K562 (cell line): ENCODE data around the gene CCDC136. TPM values are rescaled to one million over a fixed set of nuclear protein-coding genes. Genes with fewer than 3 reads are reported as not detected.

Experiments used
- CBX5 ChIP-seq: IDR thresholded peaks from 2 replicates; pipeline ENCODE4 v1.6.1; 2014; ENCODE audit warnings: low read depth, borderline replicate concordance
- CREB1 ChIP-seq, 2 experiments: sonication (generic) in 1 of 2; formaldehyde crosslinking in 1 of 2; IDR thresholded peaks; 2 replicates each; pipeline versions ENCODE4 v1.6.1 to v1.8.0; 2012 to 2022; ENCODE audit warnings: inconsistent platforms in 1 of 2, mild to moderate bottlenecking in 1 of 2, missing genetic modification reagents in 1 of 2, moderate library complexity in 1 of 2
- HNRNPL ChIP-seq: fragments of 200-400 bp; formaldehyde crosslinking; IDR thresholded peaks from 2 replicates; pipeline ENCODE4 v1.6.1; 2017; ENCODE audit warnings: low read depth, mild to moderate bottlenecking, low read length
- IRF2 ChIP-seq: sonication (generic); formaldehyde crosslinking; IDR thresholded peaks from 2 replicates; pipeline ENCODE4 v1.8.1; 2022; ENCODE audit warnings: mild to moderate bottlenecking, missing genetic modification reagents
- NR2C2 ChIP-seq, 2 experiments: fragments of 200-800 bp in 1 of 2; sonication (Bioruptor generic) in 1 of 2; sonication (generic) in 1 of 2; formaldehyde crosslinking in 1 of 2; IDR thresholded peaks; 2 replicates each; pipeline versions ENCODE4 v1.6.1 to v1.8.0; 2016 to 2022; ENCODE audit warnings: mild to moderate bottlenecking in 1 of 2, missing compliant biosample characterization in 1 of 2, missing genetic modification characterization in 1 of 2, missing genetic modification reagents in 1 of 2
- POLR2AphosphoS2 ChIP-seq: IDR thresholded peaks from 2 replicates; pipeline ENCODE4 v1.6.1; 2012; ENCODE audit warnings: low read length, improper control_type of control experiment
- POLR3A ChIP-seq: IDR thresholded peaks from 2 replicates; pipeline ENCODE4 v1.6.1; 2011; ENCODE audit warnings: borderline replicate concordance, mild to moderate bottlenecking, moderate library complexity; ENCODE audit not compliant: insufficient read length, insufficient read depth; ENCODE audit errors: extremely low read depth
- RFX5 ChIP-seq: IDR thresholded peaks from 2 replicates; pipeline ENCODE4 v1.6.1; 2011; ENCODE audit warnings: low read depth, mild to moderate bottlenecking, improper control_type of control experiment, low read length
- SMARCE1 ChIP-seq: fragments of 450-650 bp; IDR thresholded peaks from 2 replicates; pipeline ENCODE4 v1.7.1; 2016; ENCODE audit warnings: mild to moderate bottlenecking
- ZKSCAN1 ChIP-seq: fragments of 150-350 bp; IDR thresholded peaks from 2 replicates; pipeline ENCODE4 v1.6.1; 2016; ENCODE audit warnings: low read depth, low read length
- ZNF140 ChIP-seq: fragments of 250-450 bp; sonication (Bioruptor Pico); IDR thresholded peaks from 2 replicates; pipeline ENCODE4 v1.8.0; 2021; ENCODE audit warnings: moderate library complexity, mild to moderate bottlenecking, inconsistent platforms
- ZNF780A ChIP-seq: fragments of 250-450 bp; sonication (Bioruptor Pico); IDR thresholded peaks from 2 replicates; pipeline ENCODE4 v1.5.0; 2021; ENCODE audit warnings: mild to moderate bottlenecking
- polyA plus RNA-seq, 8 experiments: library from polyadenylated mRNA; depleted of rRNA in 4 of 8; stranded (reverse) in 5 of 8; unstranded in 3 of 8; fragments of >200 nt; fragmentation: Nextera tagmentation in 2 of 8; fragmentation: Illumina TruSeq in 1 of 8; extraction: Ambion mirVana in 2 of 8; extraction: Trizol in 1 of 8; gene quantifications; 2 replicates each; pipeline versions ENCODE4 v1.2.1 to v1.2.3, GENCODE V29; 2011 to 2014; ENCODE audit warnings: inconsistent platforms in 1 of 8, missing spikeins in 1 of 8
- total RNA-seq, 7 experiments: library from RNA; depleted of rRNA in 6 of 7; stranded (reverse); fragments of >200 nt in 6 of 7; fragmentation: Illumina TruSeq in 2 of 7; extraction: Trizol in 2 of 7; gene quantifications; 2 replicates each; pipeline versions ENCODE4 v1.2.1 to v1.2.3, GENCODE V29; 2011 to 2021; ENCODE audit warnings: low replicate concordance in 1 of 7
- TF ChIP-seq, protein P1 (sequence below): fragments of 450-650 bp; conservative IDR thresholded peaks from 2 replicates; pipeline ENCODE4 v1.6.1; 2016; ENCODE audit warnings: missing genetic modification characterization, low read depth, mild to moderate bottlenecking, control low read depth, missing compliant biosample characterization
- TF ChIP-seq, protein P2 (sequence below): fragments of 450-650 bp; formaldehyde crosslinking; IDR thresholded peaks from 2 replicates; pipeline ENCODE4 v1.4.0; 2020; ENCODE audit warnings: mild to moderate bottlenecking, moderate library complexity
- TF ChIP-seq, protein P3 (sequence below): sonication (generic); formaldehyde crosslinking; IDR thresholded peaks from 2 replicates; pipeline ENCODE4 v1.8.0; 2022; ENCODE audit warnings: mild to moderate bottlenecking, missing genetic modification reagents
- TF ChIP-seq, protein P4 (sequence below): sonication (generic); IDR thresholded peaks from 2 replicates; pipeline ENCODE4 v1.6.1; 2016
- TF ChIP-seq, protein P5 (sequence below): fragments of 250-450 bp; sonication (Bioruptor Pico); IDR thresholded peaks from 2 replicates; pipeline ENCODE4 v1.4.0; 2020; ENCODE audit warnings: mild to moderate bottlenecking, moderate library complexity
- TF ChIP-seq, protein P6 (sequence below), 2 experiments: fragments of 450-650 bp; IDR thresholded peaks; 2 replicates each; pipeline ENCODE4 v1.6.1; 2016

CCDC136 gene
- total and polyA plus RNA-seq, 9 of the 15 experiments (the other 6 are each of a cell fraction or from before 2014, with no cell fraction given), result 2.4 to 40.8 (median 26.5) TPM

DNA sequence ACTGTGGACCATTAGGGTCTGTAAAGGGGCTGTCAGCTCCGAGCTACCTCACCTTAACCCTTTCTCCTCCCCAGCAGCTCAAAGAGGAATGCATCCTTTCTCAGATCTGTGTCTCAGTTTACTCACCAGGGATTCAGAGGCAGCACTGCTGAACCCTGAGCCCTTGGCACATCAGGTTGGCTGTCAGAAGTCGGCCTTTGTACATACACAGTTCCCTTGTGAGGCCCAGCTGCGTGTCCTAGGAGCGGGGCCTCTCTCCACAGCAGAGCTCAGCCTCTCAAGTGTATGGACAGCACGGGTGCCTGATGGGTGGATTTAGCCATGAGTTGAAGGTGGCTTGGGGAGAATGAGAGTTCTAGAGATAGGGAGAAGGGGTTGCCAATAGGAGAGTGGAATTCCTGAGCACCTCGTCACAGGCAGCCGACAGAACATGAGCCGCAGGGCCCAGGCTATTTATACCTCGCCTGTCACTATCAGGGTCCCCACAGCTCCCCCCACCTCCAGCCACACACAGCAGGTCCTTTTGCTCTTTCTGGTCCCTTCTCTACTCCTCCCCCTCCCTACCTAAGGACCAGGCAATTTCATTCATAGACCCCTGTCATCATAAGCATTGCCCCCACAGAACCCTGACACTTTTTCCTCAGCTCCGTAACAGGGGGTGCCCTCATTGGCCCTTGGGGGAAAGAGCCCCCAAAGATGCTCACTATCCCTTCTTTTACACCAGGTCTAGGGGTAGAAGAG is 36.4 kb downstream of the CCDC136 start (continued):
- TF ChIP-seq POLR3A (no peak), CREB1 (IDR thresholded peaks at IDR 0.05) (peak; percentile 52; the same call in 1 of the 2 replicates), CREB1 (CRISPR knock-in tag; IDR thresholded peaks at IDR 0.05) (peak; percentile 13; the same call in 1 of the 2 replicates), IRF2 (CRISPR knock-in tag) (no peak), ZNF780A (no peak), ZNF140 (CRISPR knock-in tag) (no peak), RFX5 (no peak), CBX5 (no peak), SMARCE1 (no peak), ZKSCAN1 (no peak), POLR2AphosphoS2 (no peak), NR2C2 (CRISPR knock-in tag; IDR thresholded peaks at IDR 0.05) (no peak), NR2C2 (tag; IDR thresholded peaks at IDR 0.05) (peak; percentile 0; the same call in 1 of the 2 replicates), HNRNPL (no peak)
- TF ChIP-seq, protein P1, sequence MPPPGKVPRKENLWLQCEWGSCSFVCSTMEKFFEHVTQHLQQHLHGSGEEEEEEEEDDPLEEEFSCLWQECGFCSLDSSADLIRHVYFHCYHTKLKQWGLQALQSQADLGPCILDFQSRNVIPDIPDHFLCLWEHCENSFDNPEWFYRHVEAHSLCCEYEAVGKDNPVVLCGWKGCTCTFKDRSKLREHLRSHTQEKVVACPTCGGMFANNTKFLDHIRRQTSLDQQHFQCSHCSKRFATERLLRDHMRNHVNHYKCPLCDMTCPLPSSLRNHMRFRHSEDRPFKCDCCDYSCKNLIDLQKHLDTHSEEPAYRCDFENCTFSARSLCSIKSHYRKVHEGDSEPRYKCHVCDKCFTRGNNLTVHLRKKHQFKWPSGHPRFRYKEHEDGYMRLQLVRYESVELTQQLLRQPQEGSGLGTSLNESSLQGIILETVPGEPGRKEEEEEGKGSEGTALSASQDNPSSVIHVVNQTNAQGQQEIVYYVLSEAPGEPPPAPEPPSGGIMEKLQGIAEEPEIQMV (tag), result no peak
- TF ChIP-seq, protein P2, sequence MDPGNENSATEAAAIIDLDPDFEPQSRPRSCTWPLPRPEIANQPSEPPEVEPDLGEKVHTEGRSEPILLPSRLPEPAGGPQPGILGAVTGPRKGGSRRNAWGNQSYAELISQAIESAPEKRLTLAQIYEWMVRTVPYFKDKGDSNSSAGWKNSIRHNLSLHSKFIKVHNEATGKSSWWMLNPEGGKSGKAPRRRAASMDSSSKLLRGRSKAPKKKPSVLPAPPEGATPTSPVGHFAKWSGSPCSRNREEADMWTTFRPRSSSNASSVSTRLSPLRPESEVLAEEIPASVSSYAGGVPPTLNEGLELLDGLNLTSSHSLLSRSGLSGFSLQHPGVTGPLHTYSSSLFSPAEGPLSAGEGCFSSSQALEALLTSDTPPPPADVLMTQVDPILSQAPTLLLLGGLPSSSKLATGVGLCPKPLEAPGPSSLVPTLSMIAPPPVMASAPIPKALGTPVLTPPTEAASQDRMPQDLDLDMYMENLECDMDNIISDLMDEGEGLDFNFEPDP, result no peak
- TF ChIP-seq, protein P3, sequence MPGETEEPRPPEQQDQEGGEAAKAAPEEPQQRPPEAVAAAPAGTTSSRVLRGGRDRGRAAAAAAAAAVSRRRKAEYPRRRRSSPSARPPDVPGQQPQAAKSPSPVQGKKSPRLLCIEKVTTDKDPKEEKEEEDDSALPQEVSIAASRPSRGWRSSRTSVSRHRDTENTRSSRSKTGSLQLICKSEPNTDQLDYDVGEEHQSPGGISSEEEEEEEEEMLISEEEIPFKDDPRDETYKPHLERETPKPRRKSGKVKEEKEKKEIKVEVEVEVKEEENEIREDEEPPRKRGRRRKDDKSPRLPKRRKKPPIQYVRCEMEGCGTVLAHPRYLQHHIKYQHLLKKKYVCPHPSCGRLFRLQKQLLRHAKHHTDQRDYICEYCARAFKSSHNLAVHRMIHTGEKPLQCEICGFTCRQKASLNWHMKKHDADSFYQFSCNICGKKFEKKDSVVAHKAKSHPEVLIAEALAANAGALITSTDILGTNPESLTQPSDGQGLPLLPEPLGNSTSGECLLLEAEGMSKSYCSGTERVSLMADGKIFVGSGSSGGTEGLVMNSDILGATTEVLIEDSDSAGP (CRISPR knock-in tag), result no peak
- TF ChIP-seq, protein P4, sequence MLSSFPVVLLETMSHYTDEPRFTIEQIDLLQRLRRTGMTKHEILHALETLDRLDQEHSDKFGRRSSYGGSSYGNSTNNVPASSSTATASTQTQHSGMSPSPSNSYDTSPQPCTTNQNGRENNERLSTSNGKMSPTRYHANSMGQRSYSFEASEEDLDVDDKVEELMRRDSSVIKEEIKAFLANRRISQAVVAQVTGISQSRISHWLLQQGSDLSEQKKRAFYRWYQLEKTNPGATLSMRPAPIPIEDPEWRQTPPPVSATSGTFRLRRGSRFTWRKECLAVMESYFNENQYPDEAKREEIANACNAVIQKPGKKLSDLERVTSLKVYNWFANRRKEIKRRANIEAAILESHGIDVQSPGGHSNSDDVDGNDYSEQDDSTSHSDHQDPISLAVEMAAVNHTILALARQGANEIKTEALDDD, result no peak
- TF ChIP-seq, protein P5, sequence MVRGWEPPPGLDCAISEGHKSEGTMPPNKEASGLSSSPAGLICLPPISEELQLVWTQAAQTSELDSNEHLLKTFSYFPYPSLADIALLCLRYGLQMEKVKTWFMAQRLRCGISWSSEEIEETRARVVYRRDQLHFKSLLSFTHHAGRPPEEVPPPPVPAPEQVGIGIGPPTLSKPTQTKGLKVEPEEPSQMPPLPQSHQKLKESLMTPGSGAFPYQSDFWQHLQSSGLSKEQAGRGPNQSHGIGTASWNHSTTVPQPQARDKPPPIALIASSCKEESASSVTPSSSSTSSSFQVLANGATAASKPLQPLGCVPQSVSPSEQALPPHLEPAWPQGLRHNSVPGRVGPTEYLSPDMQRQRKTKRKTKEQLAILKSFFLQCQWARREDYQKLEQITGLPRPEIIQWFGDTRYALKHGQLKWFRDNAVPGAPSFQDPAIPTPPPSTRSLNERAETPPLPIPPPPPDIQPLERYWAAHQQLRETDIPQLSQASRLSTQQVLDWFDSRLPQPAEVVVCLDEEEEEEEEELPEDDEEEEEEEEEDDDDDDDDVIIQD, result no peak
- TF ChIP-seq, protein P6, sequence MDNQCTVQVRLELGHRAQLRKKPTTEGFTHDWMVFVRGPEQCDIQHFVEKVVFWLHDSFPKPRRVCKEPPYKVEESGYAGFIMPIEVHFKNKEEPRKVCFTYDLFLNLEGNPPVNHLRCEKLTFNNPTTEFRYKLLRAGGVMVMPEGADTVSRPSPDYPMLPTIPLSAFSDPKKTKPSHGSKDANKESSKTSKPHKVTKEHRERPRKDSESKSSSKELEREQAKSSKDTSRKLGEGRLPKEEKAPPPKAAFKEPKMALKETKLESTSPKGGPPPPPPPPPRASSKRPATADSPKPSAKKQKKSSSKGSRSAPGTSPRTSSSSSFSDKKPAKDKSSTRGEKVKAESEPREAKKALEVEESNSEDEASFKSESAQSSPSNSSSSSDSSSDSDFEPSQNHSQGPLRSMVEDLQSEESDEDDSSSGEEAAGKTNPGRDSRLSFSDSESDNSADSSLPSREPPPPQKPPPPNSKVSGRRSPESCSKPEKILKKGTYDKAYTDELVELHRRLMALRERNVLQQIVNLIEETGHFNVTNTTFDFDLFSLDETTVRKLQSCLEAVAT (IDR thresholded peaks at IDR 0.05), result no peak
